Activated CD8-positive, alpha-beta memory T cell treated with anti-CD3 and anti-CD28 coated beads for 48 hours (primary cell): ENCODE results near the gene APPL1.
A peak's percentile ranks its signal among the peaks of the same experiment; 100 is the strongest.

Experiments
- DNase-seq, 3 experiments: peaks; one replicate each; pipeline ENCODE4 v3.0.0-alpha.2; 2020; ENCODE audit warnings: low read depth in 2 of 3, low spot score in 2 of 3

Gene APPL1, protein sequence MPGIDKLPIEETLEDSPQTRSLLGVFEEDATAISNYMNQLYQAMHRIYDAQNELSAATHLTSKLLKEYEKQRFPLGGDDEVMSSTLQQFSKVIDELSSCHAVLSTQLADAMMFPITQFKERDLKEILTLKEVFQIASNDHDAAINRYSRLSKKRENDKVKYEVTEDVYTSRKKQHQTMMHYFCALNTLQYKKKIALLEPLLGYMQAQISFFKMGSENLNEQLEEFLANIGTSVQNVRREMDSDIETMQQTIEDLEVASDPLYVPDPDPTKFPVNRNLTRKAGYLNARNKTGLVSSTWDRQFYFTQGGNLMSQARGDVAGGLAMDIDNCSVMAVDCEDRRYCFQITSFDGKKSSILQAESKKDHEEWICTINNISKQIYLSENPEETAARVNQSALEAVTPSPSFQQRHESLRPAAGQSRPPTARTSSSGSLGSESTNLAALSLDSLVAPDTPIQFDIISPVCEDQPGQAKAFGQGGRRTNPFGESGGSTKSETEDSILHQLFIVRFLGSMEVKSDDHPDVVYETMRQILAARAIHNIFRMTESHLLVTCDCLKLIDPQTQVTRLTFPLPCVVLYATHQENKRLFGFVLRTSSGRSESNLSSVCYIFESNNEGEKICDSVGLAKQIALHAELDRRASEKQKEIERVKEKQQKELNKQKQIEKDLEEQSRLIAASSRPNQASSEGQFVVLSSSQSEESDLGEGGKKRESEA

DNA sequence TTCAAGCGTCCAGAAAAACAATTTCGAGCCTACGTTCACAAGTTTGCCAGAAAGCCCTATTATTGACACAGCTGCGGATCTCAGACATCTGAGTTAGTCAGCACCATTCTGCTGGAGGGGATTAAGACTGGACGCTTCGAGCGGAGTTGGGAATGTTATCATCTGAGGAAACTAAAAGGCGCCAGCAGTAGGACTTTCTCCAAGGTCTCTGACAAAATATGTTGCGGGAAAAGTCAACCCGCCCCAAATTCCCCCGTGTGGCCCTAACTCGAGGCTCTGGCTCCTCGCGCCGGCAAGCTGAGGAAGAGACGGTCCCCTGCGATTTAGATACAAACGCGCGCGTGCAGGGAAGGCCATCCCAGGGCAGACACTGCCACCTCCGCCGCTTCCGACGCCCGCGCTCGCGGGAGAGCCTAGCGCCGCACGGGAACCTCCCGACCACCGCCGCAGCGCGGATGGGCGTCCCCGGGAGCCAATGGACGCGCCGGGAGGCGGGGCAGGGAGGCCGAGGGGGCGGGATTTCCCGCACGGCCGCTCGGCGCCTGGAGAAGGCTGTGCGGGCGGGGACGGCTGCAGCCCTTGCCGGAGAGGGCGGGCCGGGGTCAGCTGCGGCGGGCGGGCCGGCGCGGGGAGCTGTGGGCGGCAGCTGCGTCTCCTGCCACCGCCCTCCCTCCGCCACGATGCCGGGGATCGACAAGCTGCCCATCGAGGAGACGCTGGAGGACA is at the start of gene APPL1:
TSS of gene APPL1 (plus strand) at position 526 of the 726 bp plus-strand sequence. CDS start at position 681, 155 bp downstream.
- DNase-seq = peak; percentile 75 to 90 (median 79)

DNA sequence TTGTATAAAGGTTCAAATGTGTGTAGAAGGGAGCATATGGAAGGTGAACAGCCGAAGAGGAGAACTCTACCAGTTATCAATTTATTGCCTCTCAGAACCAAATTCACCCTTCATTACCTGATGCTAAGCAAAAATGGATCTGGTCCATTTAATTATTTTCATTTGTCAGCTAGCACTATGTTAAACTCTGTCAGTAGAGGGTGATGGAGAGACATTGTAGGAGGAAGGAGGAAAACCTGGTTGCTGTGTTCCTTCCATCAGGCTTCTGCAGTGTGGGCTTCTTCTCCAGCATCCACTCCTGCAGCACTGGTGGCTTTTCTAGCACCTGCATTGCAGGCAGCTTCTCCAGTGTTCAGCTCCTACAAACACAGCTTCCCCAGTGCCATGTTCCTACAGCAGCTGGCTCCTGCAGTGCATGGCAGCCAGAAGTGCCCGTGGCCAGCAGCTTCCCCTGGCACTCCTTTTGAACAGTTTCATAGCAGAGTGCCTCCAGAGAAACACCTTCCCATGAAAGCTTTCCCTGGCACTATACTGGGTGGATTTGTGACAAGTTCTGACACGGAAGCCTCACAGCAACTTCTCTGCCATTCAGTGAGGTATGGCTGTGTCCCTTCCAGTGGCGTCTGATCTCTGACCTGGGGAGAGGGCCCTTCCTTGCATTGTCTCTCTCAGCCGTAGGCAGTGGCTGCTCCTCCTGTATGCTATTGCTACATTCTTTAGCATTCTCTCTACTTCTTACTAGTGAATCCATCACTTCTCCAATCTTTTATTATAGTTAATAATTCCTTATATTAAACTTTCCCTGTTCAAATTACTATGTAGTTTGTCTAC is 47.7 kb upstream of the APPL1 start:
- no peak for DNase-seq

DNA sequence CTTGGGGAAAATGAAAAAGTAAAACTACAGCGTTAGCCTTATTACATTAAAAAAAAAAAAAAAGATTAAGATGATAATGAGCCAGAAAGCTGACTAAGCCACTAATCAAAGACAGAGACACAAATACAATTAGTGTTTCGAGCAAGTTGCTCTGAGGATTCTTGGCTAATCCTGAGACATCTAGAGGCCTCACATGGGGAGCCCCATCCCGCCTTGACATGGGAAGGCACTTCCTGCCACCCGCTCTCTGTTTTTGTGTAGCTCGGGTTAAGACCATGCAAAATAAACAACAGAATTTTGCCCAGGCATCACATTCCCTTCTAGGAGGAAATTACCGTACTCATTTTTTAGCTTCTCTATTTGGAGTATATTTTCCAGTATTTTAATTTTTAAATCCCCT is 43.0 kb upstream of the APPL1 start:
- DNase-seq = no peak

DNA sequence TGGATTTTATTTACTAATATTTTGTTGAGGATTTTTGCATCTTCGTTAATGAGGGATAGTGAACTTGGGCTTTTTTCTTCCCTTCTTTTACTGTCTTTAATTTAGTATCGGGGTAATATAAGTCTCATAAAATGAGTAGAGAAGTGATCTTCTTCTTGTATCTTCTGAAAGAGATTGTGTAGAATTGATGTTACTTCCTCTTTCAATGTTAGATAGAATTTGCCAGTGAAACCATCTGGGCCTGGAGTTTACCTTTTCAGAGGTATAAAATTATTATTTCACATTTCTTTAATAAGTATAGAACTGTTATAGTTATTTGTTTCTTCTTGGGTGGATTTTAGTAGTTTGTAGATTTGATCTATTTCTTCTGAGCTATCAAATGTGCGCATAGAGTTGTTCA is 35.5 kb upstream of the APPL1 start:
- no peak for DNase-seq

DNA sequence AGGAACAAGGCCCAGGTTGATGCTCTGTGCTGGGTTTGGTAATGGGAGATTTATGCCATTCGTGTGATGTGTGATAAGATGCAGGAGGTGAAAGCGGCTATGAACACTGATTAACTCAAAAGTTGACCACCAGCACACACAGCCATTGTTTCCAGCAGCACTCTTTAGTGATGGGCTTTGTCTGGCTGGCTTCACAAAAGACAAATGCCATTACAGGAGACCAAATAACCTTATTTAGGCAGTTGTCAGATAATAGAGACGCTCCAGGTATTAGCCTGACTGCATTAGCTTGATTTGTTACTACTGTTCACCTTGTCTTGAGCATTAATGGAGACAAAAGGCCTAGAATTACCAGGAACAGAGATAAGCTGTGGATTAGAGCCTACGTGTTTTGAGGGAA is 32.9 kb upstream of the APPL1 start:
- no peak for DNase-seq

DNA sequence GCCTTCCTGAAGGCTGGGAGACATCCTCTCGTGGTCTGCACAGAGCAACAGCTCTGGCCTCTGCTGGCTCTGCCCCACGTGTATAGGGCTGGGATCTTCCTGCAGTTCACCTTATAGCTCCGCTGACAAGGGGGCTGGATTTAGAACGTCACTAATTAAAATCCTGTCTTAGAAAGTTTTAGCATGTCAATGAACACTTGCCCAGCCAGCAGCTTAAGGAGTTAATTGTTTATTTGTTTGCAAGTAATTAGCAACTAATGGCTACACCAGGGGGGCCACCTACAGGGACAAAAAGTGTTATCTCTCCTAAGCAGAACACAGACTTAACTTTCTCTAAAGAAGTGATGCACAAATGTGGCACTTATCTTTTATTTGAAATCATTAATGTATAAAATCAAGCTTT is 27.6 kb upstream of the APPL1 start, which contains the start of gene HESX1:
TSS of gene HESX1 (minus strand) at position 84 of the 403 bp plus-strand sequence. CDS start at position 24, 60 bp downstream.
- no peak for DNase-seq

DNA sequence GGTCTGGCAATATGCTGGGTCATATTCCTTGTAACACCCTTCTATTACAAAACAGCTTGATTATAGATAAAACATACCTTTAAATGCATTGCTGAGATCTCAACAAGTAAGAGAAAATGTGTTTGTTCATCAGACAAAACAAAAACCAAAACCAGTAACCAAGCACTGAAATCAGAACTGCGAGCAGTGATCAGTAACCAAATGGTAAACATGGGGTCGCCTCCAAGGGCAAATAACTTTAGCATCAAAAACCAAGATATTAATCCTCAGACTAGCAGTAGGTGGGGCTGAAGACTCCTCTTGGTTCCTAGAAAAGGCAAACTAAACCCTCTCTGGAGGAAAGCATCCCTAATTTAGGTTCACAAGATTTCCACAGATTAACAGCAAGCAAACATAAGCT is 21.1 kb upstream of the APPL1 start:
- DNase-seq = no peak

DNA sequence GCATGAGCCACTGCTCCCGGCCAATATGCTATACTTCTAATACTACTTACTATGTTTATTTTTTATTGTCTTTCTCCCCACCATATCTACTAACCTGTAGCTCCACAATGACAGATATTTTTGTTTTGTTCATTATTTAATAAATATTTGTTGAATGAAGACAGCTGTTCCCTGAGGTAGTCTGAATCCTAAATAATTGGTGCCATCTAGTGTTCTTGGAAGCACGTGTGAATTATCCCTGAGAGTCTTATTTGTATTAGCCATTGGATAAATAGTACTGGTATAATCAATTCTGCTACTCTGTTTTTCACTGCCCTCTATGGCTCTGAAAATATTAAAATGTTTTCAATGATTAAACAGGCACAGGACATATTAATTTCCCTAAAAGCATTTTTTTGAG is 5.6 kb upstream of the APPL1 start:
- no peak for DNase-seq

DNA sequence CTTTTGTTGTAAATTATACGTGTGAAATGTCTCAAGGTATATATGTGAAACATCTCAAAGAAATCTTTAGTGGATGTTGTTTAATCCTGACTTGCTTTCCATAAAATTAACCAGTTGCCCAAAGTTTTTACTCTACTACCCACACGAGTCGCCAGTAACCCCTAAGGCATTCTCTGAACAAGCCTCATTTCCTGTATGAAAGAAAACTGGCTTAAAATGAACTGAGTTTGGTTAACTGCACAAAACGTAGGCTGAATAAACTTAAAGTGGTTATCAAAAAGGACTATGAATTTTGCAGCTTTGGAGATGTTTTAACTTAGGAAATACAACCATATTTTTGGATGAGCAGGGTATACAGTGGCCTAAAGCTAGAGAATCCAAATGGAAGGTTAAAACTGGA is 2.7 kb upstream of the APPL1 start:
- DNase-seq = no peak

DNA sequence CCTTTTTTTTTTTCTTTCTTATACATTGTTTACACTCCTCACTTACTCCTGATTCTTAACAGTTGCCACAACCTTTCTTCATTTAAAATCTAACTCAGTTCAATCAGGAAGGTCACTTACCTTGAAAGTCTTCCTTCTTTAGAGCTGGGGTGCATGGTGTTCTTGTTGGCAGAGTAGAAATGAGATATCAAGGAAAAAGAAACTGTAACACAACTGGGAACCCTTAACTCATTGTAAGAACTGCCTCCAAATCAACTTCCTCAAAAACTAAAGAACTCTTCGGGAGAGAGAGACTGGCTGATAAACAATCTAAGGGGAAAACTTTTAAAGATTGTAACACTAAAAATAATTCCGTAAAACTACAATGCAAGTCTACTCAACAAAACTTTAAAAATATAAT is 1.4 kb upstream of the APPL1 start:
- DNase-seq = no peak

DNA sequence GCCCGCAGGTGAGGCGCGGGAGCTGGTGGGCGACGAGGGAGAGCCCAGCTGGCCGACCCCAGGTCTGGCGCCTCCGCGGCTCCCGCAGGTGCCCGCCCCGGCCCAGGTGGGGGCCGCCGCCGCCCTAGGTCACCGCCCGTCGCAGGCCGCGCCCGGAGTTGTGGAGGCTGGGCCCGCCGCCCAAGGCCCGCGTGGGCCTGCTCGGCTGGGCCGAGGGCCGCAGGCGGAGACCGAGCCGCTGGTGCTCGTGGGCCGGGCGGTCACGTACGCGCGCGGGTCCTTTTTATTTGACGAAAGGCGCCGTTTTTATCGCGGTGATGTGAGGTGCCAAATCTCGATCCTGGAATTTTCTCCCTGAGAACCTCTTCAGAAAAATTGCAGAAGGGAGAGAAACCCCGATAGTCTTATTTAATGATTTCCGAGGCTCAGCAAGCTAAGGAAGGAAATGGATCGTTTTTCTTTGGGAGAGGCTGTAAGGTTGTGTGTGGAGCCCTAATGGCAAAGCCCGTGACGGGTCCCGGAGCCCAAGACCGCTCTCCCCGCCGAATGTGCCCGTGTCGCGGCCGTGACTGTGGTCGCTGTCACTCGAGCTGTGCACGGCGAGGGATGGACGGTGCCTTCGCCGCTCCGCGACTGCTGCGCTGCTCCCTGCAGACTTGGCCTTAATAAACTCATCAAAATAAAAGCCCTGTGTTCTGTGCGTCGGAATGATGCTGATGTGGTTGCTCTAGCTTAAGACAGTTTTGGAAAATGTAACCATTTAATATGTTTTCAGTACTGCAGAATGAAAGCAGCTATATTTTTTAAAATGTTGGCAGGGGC is 612 bp downstream of the APPL1 start:
- DNase-seq = peak; percentile 2 to 10 (median 6)

DNA sequence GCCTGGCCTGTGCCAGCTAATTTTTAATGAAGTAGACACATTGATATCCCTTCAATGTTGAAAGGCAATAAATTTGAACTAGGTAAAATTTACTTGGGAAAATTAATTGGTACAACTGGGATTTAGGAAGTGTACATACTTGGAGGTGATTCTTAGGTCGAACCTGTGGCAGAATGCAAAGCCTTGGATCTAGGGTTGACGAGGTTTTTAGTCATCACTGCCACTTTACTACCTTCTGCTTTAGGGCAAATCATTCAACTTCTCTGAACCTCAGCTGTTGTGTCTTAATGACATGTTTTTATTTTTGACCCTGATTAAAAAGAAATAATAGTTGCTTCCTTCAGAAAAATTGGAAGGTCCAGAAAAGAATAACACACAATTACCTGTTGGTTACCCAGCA is 2.5 kb downstream of the APPL1 start:
- DNase-seq = no peak

DNA sequence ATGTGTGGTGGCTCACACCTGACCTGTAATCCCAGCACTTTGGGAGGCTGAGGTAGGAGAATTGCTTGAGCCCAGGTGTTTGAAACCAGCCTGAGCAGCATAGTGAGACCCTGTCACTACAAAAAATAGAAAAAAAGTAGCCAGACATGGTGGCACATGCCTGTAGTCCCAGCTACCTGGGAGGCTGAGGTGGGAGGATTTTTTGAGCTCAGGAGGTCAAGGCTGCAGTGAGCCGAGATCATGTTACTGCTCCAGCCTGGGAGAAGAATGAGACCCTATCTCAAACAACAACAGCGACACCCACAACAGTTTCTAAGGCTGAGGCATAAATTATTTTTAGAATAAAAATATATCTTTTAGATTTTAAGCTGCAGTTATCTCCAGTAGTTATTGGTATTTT is 6.3 kb downstream of the APPL1 start:
- no peak for DNase-seq

DNA sequence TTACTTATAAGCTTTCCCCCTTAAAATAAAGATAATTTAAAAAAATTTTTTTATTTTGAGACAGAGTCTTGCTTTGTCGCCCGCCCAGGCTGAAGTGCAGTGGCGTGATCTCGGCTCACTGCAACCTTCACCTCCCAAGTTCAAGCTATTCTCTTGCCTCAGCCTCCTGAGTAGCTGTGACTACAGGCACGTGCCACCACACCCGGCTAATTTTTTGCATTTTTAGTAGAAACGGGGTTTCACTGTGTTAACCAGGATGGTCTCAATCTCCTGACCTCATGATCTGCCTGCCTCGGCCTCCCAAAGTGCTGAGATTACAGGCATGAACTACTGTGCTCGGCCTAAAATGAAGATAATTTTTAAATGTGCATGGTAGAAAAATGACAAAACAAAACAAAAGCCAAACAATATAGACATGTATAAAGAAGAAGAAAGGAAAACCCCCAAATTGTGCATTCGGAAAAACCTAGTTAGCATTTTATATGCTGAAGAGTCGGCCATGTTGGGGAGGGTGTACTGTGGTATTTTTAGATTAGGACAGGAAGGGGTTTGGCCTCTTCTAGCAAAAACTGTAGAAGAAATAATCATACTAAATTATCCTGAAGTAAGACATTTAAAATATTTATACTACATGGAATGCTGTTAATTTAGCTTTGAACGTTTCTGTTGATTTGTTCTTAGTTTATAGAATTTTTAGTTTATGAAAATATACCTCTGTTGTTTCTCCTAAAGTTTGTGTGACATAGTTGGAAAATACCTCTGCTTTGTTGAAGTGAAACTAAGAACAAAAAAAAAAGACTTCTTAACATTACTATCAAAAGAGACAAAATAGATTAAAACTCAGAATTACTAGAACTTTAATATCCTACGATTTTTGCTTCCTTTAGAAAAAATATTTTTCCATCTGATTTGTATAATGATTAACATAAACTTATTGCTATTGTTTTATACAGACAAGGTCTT is 7.4 kb downstream of the APPL1 start:
- no peak for DNase-seq

DNA sequence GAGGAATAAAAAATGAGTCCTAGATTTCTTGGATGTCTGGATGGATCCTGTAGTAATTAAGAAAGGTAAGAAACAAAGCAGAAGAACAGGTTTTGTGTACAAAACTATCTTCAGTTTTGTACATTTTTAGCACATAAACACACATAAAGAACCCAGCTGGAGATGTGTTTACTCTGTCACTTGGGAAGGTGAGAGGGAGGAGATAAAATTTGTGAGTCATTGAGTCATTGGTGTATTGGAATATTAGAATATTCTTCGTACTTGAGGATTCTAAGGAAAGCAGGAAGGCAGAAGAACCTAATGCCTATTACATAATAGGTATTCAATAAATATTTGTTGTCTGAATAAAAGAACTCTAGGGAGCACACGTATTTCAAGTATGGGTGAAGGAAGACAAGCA is 17.4 kb downstream of the APPL1 start:
- DNase-seq = no peak

DNA sequence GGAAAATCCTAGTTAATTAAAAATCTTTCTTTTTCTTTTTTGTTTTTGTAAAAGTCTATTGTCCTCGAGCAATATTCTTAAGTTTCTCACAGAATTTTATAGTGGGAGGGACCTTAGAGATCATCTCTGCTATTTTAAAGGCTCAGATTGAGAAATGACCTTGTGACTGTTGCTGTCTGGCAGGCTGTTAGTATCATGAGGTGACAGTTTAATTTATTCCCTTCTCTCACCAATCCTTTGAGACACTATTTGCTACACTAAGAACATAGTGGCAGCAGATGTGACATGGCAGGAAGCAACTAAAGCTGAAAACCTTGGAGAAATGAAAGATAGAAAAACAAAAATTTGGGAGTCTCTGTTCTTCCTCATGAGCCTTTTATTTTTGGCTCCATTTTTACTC is 24.9 kb downstream of the APPL1 start:
- DNase-seq = no peak

DNA sequence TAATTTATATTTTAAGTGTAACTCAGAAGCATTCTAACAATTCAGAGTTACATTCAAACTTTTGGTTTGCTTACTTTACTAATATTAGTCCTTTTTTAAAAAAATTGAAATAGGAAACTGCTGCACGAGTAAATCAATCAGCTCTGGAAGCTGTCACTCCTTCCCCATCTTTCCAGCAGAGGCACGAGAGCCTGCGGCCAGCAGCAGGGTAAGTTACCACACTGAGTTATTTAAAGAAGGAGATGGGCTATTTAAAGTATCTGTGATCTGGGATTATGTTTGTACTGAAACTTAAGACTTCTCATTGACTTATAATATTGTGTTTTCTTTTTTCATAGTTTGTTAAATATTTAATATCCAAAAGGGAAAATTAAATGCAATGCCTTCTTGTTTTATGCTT is 29.3 kb downstream of the APPL1 start:
- no peak for DNase-seq

DNA sequence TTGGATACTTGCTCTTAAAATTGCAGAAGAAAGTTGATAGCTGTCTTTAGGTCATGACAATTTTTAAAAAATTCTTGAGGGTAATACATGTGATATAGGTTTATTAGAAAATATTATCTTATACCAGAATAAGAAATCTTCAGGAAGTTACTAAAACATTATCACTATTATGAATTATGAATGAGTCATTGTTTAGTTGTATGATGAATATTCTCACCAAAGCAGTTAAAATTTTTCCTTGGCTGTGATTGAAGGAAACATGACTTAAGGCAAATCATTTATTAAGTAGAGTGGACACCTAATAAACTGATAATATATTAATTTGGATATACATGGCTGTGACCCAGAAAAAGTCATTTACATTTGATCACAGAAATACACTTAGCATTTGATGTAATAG is 30.1 kb downstream of the APPL1 start:
- DNase-seq = no peak

DNA sequence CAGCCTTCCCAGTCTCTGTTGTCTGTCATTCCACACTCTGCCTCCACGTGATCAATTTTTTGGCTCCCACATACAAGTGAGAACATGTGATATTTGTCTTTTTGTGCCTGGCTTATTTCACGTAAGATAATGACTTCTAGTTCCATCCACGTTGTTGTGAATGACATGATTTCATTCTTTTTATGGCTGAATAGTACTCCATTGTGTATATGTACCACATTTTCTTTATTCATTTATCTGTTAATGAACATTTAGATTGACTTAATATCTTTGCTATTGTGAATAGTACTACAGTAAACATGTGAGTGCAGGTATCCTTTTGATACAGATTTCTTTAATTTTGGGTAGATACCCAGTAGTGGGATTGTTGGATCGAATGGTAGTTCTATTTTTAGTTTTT is 33.6 kb downstream of the APPL1 start:
- no peak for DNase-seq
